ENCODE measurements around the gene CASQ1. TPM values are rescaled to one million over a fixed set of nuclear protein-coding genes. Genes with fewer than 3 reads are reported as not detected.

CASQ1 gene
- total RNA-seq, 4 donors from 2014 or later: 2.9 to 4.9 (median 4.6) TPM

DNA sequence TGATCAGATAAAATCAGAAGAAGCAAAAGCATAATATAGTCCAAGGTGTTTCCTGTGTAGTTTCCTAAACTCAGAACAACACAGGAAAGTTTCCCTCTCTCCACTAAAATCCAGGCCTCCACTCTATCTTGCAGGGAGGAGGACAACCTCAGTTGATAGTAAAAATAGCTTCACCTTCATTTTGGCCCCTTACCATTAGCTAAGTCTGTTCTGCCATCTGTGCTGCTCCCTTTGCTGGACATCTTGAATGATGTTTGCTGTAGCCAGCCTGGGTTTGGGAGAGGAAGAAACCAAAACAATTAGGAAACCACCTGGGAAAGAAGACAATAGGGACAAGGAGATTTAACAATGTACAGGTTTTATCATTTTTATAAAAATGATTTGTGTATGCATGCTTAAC is 53.4 kb downstream of the CASQ1 start:
- TF ChIP-seq POLR2A (IDR thresholded peaks at IDR 0.05; ENCODE audit: low read depth): no peak
- no peak for TF ChIP-seq POLR2AphosphoS5 (IDR thresholded peaks at IDR 0.05)
- no peak for TF ChIP-seq EP300 (IDR thresholded peaks at IDR 0.05)
- TF ChIP-seq, protein P1, sequence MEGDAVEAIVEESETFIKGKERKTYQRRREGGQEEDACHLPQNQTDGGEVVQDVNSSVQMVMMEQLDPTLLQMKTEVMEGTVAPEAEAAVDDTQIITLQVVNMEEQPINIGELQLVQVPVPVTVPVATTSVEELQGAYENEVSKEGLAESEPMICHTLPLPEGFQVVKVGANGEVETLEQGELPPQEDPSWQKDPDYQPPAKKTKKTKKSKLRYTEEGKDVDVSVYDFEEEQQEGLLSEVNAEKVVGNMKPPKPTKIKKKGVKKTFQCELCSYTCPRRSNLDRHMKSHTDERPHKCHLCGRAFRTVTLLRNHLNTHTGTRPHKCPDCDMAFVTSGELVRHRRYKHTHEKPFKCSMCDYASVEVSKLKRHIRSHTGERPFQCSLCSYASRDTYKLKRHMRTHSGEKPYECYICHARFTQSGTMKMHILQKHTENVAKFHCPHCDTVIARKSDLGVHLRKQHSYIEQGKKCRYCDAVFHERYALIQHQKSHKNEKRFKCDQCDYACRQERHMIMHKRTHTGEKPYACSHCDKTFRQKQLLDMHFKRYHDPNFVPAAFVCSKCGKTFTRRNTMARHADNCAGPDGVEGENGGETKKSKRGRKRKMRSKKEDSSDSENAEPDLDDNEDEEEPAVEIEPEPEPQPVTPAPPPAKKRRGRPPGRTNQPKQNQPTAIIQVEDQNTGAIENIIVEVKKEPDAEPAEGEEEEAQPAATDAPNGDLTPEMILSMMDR (IDR thresholded peaks at IDR 0.05): no peak
- H3K27me3 ChIP-seq: no peaks in the 10 kb centered on the region
- H3K4me1 ChIP-seq: peaks cover 29 to 52% (median 44%) of the 10 kb centered on the region in 4 donors
- H3K27ac ChIP-seq (replicated peaks in 1 of 4): no peak overlapping the region
- no peak overlapping the region for H3K4me3 ChIP-seq
- intact Hi-C loops (cut with DNase I): no loop called here
- H3K36me3 ChIP-seq: peaks cover 8 to 51% (median 31%) of the 10 kb centered on the region in 4 donors
- no peak for DNase-seq (ENCODE audit: extremely low spot score)
- no peaks in the 10 kb centered on the region for H3K9me3 ChIP-seq

DNA sequence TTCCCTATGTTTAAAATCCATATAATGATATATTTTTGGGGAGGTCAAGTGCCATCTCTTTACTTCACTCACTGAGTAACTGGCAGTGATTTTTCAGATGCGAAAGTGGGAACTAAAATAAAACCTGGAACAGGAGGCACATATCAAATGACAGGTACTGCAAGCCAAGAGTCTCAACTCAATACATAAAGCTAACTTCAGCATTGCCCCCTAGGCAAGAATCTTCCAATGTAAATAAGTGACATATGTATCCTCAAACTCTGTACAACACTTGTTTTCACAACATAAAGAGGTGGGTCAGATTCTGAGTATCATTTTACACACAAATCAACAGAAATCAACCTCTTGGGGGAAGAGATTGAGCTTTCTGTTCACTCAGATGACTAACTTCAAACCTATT is 53.8 kb downstream of the CASQ1 start:
- no peaks in the 10 kb centered on the region for H3K27me3 ChIP-seq
- no peak for DNase-seq (ENCODE audit: extremely low spot score)
- peaks cover 29 to 52% (median 46%) of the 10 kb centered on the region in 4 donors for H3K4me1 ChIP-seq
- no peak overlapping the region for H3K27ac ChIP-seq (replicated peaks in 1 of 4)
- TF ChIP-seq POLR2A (IDR thresholded peaks at IDR 0.05; ENCODE audit: low read depth): no peak
- intact Hi-C loops (cut with DNase I): no loop called here
- H3K36me3 ChIP-seq: peaks cover 8 to 47% (median 27%) of the 10 kb centered on the region in 4 donors
- no peaks in the 10 kb centered on the region for H3K9me3 ChIP-seq
- WGBS: 50% methylated on average over 1 of the region's 1 CpG
- H3K4me3 ChIP-seq: no peak overlapping the region

DNA sequence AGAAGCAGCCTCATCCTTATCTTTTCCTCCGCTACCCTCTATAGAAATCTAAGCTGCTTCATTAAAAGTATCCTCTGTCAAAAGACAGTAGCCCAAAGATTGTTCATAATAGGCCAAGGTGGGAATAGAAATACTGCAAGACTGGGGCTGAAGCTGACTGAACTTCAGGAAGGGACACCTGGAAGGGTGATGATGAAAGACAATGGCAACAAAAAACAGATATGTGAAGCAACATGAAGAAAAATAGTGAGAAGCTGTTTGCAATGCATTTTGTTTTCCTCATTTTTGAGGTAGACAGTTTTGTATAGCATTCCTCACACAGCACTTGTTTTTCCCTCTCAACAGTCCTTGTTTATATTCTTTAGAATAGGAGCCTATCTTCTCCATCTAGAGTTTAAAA is 55.1 kb downstream of the CASQ1 start:
- no peaks in the 10 kb centered on the region for H3K9me3 ChIP-seq
- peaks cover 0 to 35% (median 16%) of the 10 kb centered on the region in 4 donors for H3K36me3 ChIP-seq
- no peak for DNase-seq (ENCODE audit: extremely low spot score)
- H3K4me1 ChIP-seq: peaks cover 29 to 61% (median 54%) of the 10 kb centered on the region in 4 donors
- TF ChIP-seq, protein P1 (IDR thresholded peaks at IDR 0.05): no peak
- no peak for TF ChIP-seq POLR2A (IDR thresholded peaks at IDR 0.05; ENCODE audit: low read depth)
- no peak for TF ChIP-seq POLR2AphosphoS5 (IDR thresholded peaks at IDR 0.05)
- TF ChIP-seq EP300 (IDR thresholded peaks at IDR 0.05): no peak
- H3K4me3 ChIP-seq: no peak overlapping the region
- WGBS: 93% methylated on average over 1 of the region's 1 CpG
- intact Hi-C loops (cut with DNase I): loop anchor here (5.0 kb wide), 1 partner anchor 38 kb away; the partner anchor contains the start of gene PEA15
- H3K27ac ChIP-seq (replicated peaks in 1 of 4): no peak overlapping the region
- H3K27me3 ChIP-seq: no peaks in the 10 kb centered on the region

DNA sequence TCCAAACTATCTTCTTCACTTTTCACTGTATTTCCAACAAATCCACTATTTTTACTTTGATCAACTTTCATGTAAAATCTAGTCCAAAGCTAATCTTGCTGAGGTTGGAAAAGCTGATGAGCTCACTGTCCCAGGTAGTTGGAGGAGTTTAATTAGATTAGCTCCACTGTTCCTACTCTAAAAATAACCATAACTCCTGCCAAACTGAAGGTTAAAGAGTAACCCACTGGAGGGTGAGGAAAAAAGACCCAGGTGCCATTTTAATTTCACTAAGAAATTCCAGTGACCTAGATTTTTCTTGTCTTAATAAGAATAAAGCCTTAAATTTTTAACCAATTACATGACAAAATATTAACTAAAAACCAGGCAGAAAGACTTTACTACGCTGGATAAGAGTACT is 56.7 kb downstream of the CASQ1 start:
- Histone ChIP-seq H3K27ac (replicated peaks in 1 of 4) (no peak overlapping the region), H3K36me3 (peaks cover 0 to 19% (median 10%) of the 10 kb centered on the region in 4 donors), H3K9me3 (no peaks in the 10 kb centered on the region), H3K27me3 (no peaks in the 10 kb centered on the region), H3K4me1 (peaks cover 40 to 78% (median 69%) of the 10 kb centered on the region in 4 donors), H3K4me3 (no peak overlapping the region)
- intact Hi-C loops (cut with DNase I): loop anchor here (5.0 kb wide), 1 partner anchor 40 kb away; the partner anchor contains the start of gene PEA15
- 96% methylated on average over 1 of the region's 1 CpG for WGBS
- TF ChIP-seq, protein P1 (IDR thresholded peaks at IDR 0.05): no peak
- TF ChIP-seq POLR2AphosphoS5 (IDR thresholded peaks at IDR 0.05) (no peak), POLR2A (IDR thresholded peaks at IDR 0.05; ENCODE audit: low read depth) (no peak), EP300 (IDR thresholded peaks at IDR 0.05) (no peak)
- DNase-seq (ENCODE audit: extremely low spot score): no peak

DNA sequence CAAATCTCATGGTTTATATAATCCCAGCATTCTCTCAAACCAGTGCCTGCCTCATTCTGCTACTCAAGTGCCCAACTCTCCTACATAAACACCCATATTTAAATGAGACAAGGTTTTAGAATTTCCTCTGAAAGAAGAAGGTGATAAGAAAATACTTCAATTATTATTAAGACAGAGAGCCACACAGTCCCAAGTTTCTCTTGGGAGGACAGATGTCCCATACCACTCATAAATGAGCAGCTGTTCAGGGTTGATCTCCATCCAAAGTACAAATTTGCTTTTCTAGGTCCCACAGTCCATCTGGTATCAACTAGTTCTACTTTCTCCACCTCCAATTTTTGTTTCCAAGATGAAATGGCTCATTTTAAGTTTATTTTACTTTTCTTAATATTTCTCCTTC is 60.6 kb downstream of the CASQ1 start:
- Histone ChIP-seq H3K27me3 (no peaks in the 10 kb centered on the region), H3K36me3 (peaks cover 0 to 17% (median 2%) of the 10 kb centered on the region in 4 donors), H3K9me3 (no peaks in the 10 kb centered on the region), H3K4me1 (peaks cover 29 to 59% (median 51%) of the 10 kb centered on the region in 4 donors), H3K27ac (replicated peaks in 1 of 4) (peak overlapping the region in 3 of 4 donors; percentile 39 to 57 (median 40)), H3K4me3 (no peak overlapping the region)
- no peak for TF ChIP-seq POLR2A (IDR thresholded peaks at IDR 0.05; ENCODE audit: low read depth)
- no peak for TF ChIP-seq POLR2AphosphoS5 (IDR thresholded peaks at IDR 0.05)
- no peak for TF ChIP-seq EP300 (IDR thresholded peaks at IDR 0.05)
- TF ChIP-seq, protein P1 (IDR thresholded peaks at IDR 0.05): no peak
- no peak for DNase-seq (ENCODE audit: extremely low spot score)
- intact Hi-C loops (cut with DNase I): loop anchor here (5.0 kb wide), 2 partner anchors 34 to 36 kb away; partner anchors contain the start of gene PEX19

Other genes starting within 250 kb of the CASQ1 start
- under 1 TPM in 2 of 4 donors, not detected in 2; 0.17 to 0.23 TPM for gene IGSF9, start 245.0 kb upstream of the CASQ1 start, total RNA-seq
- gene SLAMF9, start 236.3 kb upstream of the CASQ1 start, total RNA-seq: not detected
- gene PIGM, start 158.6 kb upstream of the CASQ1 start, total RNA-seq: 1 to 10 TPM; 2.8 to 4.9 (median 4.6) TPM
- gene KCNJ10, start 120.4 kb upstream of the CASQ1 start, total RNA-seq: under 1 TPM in 1 of 4 donors, not detected in 3; 0.06 TPM
- gene KCNJ9, start 109.0 kb upstream of the CASQ1 start, total RNA-seq: not detected
- 10 to 100 TPM; 12.0 to 27.0 (median 21.9) TPM for gene IGSF8, start 92.0 kb upstream of the CASQ1 start, total RNA-seq
- 100 to 1,000 TPM; 101 to 214 (median 130) TPM for gene ATP1A2, start 74.8 kb upstream of the CASQ1 start, total RNA-seq
- gene ATP1A4, start 39.0 kb upstream of the CASQ1 start, total RNA-seq: 1 to 10 TPM in 1 of 4 donors, under 1 TPM in 2, not detected in 1; 0.17 to 2.1 (median 0.98) TPM
- 100 to 1,000 TPM; 161 to 286 (median 239) TPM for gene PEA15, start 14.8 kb downstream of the CASQ1 start, total RNA-seq
- 100 to 1,000 TPM; 111 to 191 (median 172) TPM for gene DCAF8, start 72.0 kb downstream of the CASQ1 start, total RNA-seq
- gene PEX19, start 94.6 kb downstream of the CASQ1 start, total RNA-seq: 10 to 100 TPM; 43.6 to 54.2 (median 46.1) TPM
- gene COPA, start 152.7 kb downstream of the CASQ1 start, total RNA-seq: 100 to 1,000 TPM; 108 to 125 (median 116) TPM
- 10 to 100 TPM; 45.6 to 59.7 (median 52.1) TPM for gene NCSTN, start 152.8 kb downstream of the CASQ1 start, total RNA-seq
- not detected for gene NHLH1, start 176.5 kb downstream of the CASQ1 start, total RNA-seq
- gene VANGL2, start 210.0 kb downstream of the CASQ1 start, total RNA-seq: 1 to 10 TPM; 1.2 to 5.8 (median 3.7) TPM

Data from esophagus muscularis mucosa (tissue), 4 donors.